Measurements from ENCODE around the gene BCL7C.

DNA sequence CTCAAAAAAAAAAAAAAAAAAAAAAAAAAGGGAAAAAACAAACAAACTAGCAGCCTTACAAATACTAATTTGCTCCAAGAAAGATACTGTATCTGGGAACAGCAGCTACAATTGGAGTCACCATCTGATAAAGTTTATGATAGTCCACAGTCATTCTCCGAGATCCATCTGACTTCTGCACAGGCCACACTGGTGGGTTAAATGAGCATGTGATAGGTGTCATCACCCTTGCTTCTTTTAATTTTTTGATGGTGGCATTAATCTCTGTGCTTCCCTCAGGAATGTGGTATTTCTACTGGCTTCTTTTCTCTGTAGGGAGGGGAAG lies 49.6 kb downstream of the BCL7C start:
- TF ChIP-seq, protein P1, sequence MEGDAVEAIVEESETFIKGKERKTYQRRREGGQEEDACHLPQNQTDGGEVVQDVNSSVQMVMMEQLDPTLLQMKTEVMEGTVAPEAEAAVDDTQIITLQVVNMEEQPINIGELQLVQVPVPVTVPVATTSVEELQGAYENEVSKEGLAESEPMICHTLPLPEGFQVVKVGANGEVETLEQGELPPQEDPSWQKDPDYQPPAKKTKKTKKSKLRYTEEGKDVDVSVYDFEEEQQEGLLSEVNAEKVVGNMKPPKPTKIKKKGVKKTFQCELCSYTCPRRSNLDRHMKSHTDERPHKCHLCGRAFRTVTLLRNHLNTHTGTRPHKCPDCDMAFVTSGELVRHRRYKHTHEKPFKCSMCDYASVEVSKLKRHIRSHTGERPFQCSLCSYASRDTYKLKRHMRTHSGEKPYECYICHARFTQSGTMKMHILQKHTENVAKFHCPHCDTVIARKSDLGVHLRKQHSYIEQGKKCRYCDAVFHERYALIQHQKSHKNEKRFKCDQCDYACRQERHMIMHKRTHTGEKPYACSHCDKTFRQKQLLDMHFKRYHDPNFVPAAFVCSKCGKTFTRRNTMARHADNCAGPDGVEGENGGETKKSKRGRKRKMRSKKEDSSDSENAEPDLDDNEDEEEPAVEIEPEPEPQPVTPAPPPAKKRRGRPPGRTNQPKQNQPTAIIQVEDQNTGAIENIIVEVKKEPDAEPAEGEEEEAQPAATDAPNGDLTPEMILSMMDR (IDR thresholded peaks at IDR 0.05; ENCODE audit: low read length), result no peak
- no peak for TF ChIP-seq EZH2 (optimal IDR thresholded peaks at IDR 0.05; ENCODE audit: low read depth, low read length)
- TF ChIP-seq EZH2phosphoT487 (IDR thresholded peaks at IDR 0.05; ENCODE audit: low read length), result no peak

Measured in MM.1S (cell line).